ENCODE data around the gene ZNF829. TPM values are rescaled to one million over a fixed set of nuclear protein-coding genes. Genes with fewer than 3 reads are reported as not detected.

ZNF829 gene
- total RNA-seq, 1 donor from 2014 or later: 2.7 TPM

GRCh38 chr19:36850559-36851442 is 65.3 kb downstream of the ZNF829 start, which contains the start of gene ZNF345:
Gene ZNF345 (plus strand): TSS chr19:36850876. CDS start chr19:36876831, 25,955 bp downstream.
- H3K27me3 ChIP-seq (ENCODE audit: insufficient read depth, low read length): no peaks in the 10 kb centered on the region
- no peaks in the 10 kb centered on the region for H3K9me3 ChIP-seq (ENCODE audit: insufficient read depth, low read depth, low read length)
- Mint-ChIP-seq H3K36me3 (ENCODE audit: low read depth, unreplicated experiment) (peaks cover 24% of the 10 kb centered on the region), H3K4me3 (ENCODE audit: unreplicated experiment) (no peak within 1 kb of the TSS), H3K4me1 (ENCODE audit: low read depth, unreplicated experiment) (peaks cover 1% of the 10 kb centered on the region), H3K27me3 (ENCODE audit: low read depth, unreplicated experiment) (no peaks in the 10 kb centered on the region), H3K9me3 (ENCODE audit: unreplicated experiment) (peaks cover 15% of the 10 kb centered on the region), H3K27ac (ENCODE audit: unreplicated experiment) (no peak within 1 kb of the TSS)
- H3K36me3 ChIP-seq (ENCODE audit: insufficient read depth, low read length): no peaks in the 10 kb centered on the region
- peaks cover 10% of the 10 kb centered on the region for H3K4me1 ChIP-seq (ENCODE audit: insufficient read depth, low read length)
- FAIRE-seq (no peak), DNase-seq (ENCODE audit: low read depth) (peak; percentile 93)
- H3K79me2 ChIP-seq (ENCODE audit: insufficient read depth, low read length): peaks cover 14% of the 10 kb centered on the region
- H3K27ac ChIP-seq (ENCODE audit: low read depth, low read length): peak within 1 kb of the TSS; percentile 64
- H3K9ac ChIP-seq (ENCODE audit: low read length): peak within 1 kb of the TSS; percentile 96
- H4K20me1 ChIP-seq (ENCODE audit: insufficient read depth, low read length): no peaks in the 10 kb centered on the region
- H2AFZ ChIP-seq (ENCODE audit: low read depth, low read length): peak within 1 kb of the TSS; percentile 100
- peak within 1 kb of the TSS; percentile 97 for H3K4me2 ChIP-seq (ENCODE audit: low read length)
- no peak for TF ChIP-seq CTCF (IDR thresholded peaks at IDR 0.05; ENCODE audit: insufficient read depth, low read depth, low read length)
- TF ChIP-seq EZH2 (IDR thresholded peaks at IDR 0.05; ENCODE audit: insufficient read depth, low read length): no peak
- H3K4me3 ChIP-seq (ENCODE audit: insufficient read depth, low read depth, low read length): peak within 1 kb of the TSS; percentile 98

- no peaks in the 10 kb centered on the region for H4K20me1 ChIP-seq (ENCODE audit: insufficient read depth, low read length)
- Mint-ChIP-seq H3K36me3 (ENCODE audit: low read depth, unreplicated experiment) (peaks cover 24% of the 10 kb centered on the region), H3K27ac (ENCODE audit: unreplicated experiment) (no peak overlapping the region), H3K9me3 (ENCODE audit: unreplicated experiment) (peaks cover 10% of the 10 kb centered on the region), H3K4me3 (ENCODE audit: unreplicated experiment) (no peak overlapping the region), H3K4me1 (ENCODE audit: low read depth, unreplicated experiment) (peaks cover 1% of the 10 kb centered on the region), H3K27me3 (ENCODE audit: low read depth, unreplicated experiment) (no peaks in the 10 kb centered on the region)
- peaks cover 14% of the 10 kb centered on the region for H3K79me2 ChIP-seq (ENCODE audit: insufficient read depth, low read length)
- peak overlapping the region; percentile 100 for H2AFZ ChIP-seq (ENCODE audit: low read depth, low read length)
- no peaks in the 10 kb centered on the region for H3K27me3 ChIP-seq (ENCODE audit: insufficient read depth, low read length)
- FAIRE-seq (no peak), DNase-seq (ENCODE audit: low read depth) (peak; percentile 87)
- H3K4me1 ChIP-seq (ENCODE audit: insufficient read depth, low read length): peaks cover 10% of the 10 kb centered on the region
- H3K4me2 ChIP-seq (ENCODE audit: low read length): peak overlapping the region; percentile 97
- H3K36me3 ChIP-seq (ENCODE audit: insufficient read depth, low read length): no peaks in the 10 kb centered on the region
- peak overlapping the region; percentile 96 for H3K9ac ChIP-seq (ENCODE audit: low read length)
- H3K4me3 ChIP-seq (ENCODE audit: insufficient read depth, low read depth, low read length): peak overlapping the region; percentile 98
- H3K9me3 ChIP-seq (ENCODE audit: insufficient read depth, low read depth, low read length): no peaks in the 10 kb centered on the region
- TF ChIP-seq EZH2 (IDR thresholded peaks at IDR 0.05; ENCODE audit: insufficient read depth, low read length): no peak
- no peak for TF ChIP-seq CTCF (IDR thresholded peaks at IDR 0.05; ENCODE audit: insufficient read depth, low read depth, low read length)
- H3K27ac ChIP-seq (ENCODE audit: low read depth, low read length): peak overlapping the region; percentile 64
These were observed 66.2 kb downstream of the ZNF829 start for GRCh38 chr19:36849701-36850558.

Measured in astrocyte (in vitro differentiated cells and primary cell).